Loucy (cell line): Measurements from ENCODE around the gene CIART.

ENCODE experiments used
- H2AFZ ChIP-seq: fragments of 200-600 bp; sonication (generic); 2 replicates; pipeline ENCODE4 v1.6.0; 2016; ENCODE audit warnings: antibody characterized with exemption, mild to moderate bottlenecking, low read length, moderate library complexity
- H3F3A ChIP-seq: fragments of 200-600 bp; 2 replicates; pipeline ENCODE4 v1.6.0; 2016; ENCODE audit warnings: antibody characterized with exemption, low read depth, mild to moderate bottlenecking
- H3K27me3 ChIP-seq: fragments of 200-600 bp; sonication (generic); 2 replicates; pipeline ENCODE4 v1.6.1; 2014; ENCODE audit warnings: low read length, mild to moderate bottlenecking; ENCODE audit not compliant: insufficient read depth, poor library complexity, severe bottlenecking
- H3K36me3 ChIP-seq: fragments of 200-600 bp; sonication (generic); 2 replicates; pipeline ENCODE4 v1.6.1; 2016; ENCODE audit warnings: low read length; ENCODE audit not compliant: insufficient read depth
- H3K4me1 ChIP-seq: fragments of 200-600 bp; sonication (generic); 2 replicates; pipeline ENCODE4 v1.5.1; 2014; ENCODE audit warnings: low read length, mild to moderate bottlenecking; ENCODE audit not compliant: insufficient read depth, poor library complexity, severe bottlenecking
- H3K4me2 ChIP-seq: fragments of 200-600 bp; sonication (generic); 2 replicates; pipeline ENCODE4 v1.6.0; 2014; ENCODE audit warnings: antibody characterized with exemption, low read length, low read depth, mild to moderate bottlenecking; ENCODE audit not compliant: poor library complexity, severe bottlenecking
- H3K4me3 ChIP-seq: fragments of 200-600 bp; sonication (generic); 2 replicates; pipeline ENCODE4 v1.5.1; 2014; ENCODE audit warnings: low read length, mild to moderate bottlenecking, mixed read lengths; ENCODE audit not compliant: poor library complexity, severe bottlenecking
- H3K79me2 ChIP-seq: fragments of 200-600 bp; sonication (generic); 2 replicates; pipeline ENCODE4 v1.6.1; 2014; ENCODE audit warnings: low read length; ENCODE audit not compliant: insufficient read depth
- H3K9ac ChIP-seq: fragments of 200-600 bp; sonication (generic); 2 replicates; pipeline ENCODE4 v1.6.0; 2014; ENCODE audit warnings: mild to moderate bottlenecking, low read depth, low read length, moderate library complexity; ENCODE audit not compliant: poor library complexity, severe bottlenecking
- H3K9me2 ChIP-seq: fragments of 200-600 bp; sonication (generic); replicated peaks from 2 replicates; pipeline ENCODE4 v1.6.1; 2016; ENCODE audit warnings: low read depth, low read length, mixed read lengths
- H3K9me3 ChIP-seq: fragments of 200-600 bp; sonication (generic); 2 replicates; pipeline ENCODE4 v1.6.1; 2014; ENCODE audit warnings: mild to moderate bottlenecking, antibody characterized with exemption, low read length, low read depth; ENCODE audit not compliant: insufficient read depth
- H4K20me1 ChIP-seq: fragments of 200-600 bp; sonication (generic); 2 replicates; pipeline ENCODE4 v1.6.0; 2014; ENCODE audit warnings: antibody characterized with exemption, low read length, mild to moderate bottlenecking; ENCODE audit not compliant: insufficient read depth, poor library complexity, severe bottlenecking
- EZH2phosphoT487 ChIP-seq: fragments of 200-600 bp; IDR thresholded peaks from 2 replicates; pipeline ENCODE4 v1.6.1; 2018; ENCODE audit warnings: antibody characterized with exemption, mild to moderate bottlenecking, moderate library complexity, borderline replicate concordance
- TF ChIP-seq, protein P1 (sequence below): fragments of 200-600 bp; sonication (generic); conservative IDR thresholded peaks from 2 replicates; pipeline ENCODE4 v1.5.1; 2014; ENCODE audit warnings: mild to moderate bottlenecking, antibody characterized with exemption, low read length

CIART gene

DNA sequence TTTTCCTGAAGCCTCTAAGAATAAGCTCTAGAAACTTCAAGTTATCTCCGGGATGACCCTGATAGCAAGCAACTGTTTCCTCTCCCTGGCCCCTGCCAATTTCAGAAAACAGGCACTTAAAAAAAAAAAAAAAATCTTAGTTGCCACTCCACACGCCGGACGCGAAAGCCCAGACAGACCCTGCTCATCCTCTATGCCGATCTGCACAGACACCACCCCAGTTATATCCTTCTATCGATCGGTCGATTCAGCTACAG is 48.1 kb upstream of the CIART start:
- H3K36me3 ChIP-seq: peaks cover 8% of the 10 kb centered on the region
- peak overlapping the region; percentile 100 for H3K9ac ChIP-seq
- H3F3A ChIP-seq: peaks cover 6% of the 10 kb centered on the region
- H3K4me1 ChIP-seq: peaks cover 27% of the 10 kb centered on the region
- peaks cover 10% of the 10 kb centered on the region for H3K27me3 ChIP-seq
- peak overlapping the region; percentile 93 for H3K4me2 ChIP-seq
- H3K9me3 ChIP-seq: no peaks in the 10 kb centered on the region
- no peak overlapping the region for H2AFZ ChIP-seq
- peaks cover 68% of the 10 kb centered on the region for H3K79me2 ChIP-seq
- no peak for TF ChIP-seq EZH2phosphoT487
- TF ChIP-seq, protein P1, sequence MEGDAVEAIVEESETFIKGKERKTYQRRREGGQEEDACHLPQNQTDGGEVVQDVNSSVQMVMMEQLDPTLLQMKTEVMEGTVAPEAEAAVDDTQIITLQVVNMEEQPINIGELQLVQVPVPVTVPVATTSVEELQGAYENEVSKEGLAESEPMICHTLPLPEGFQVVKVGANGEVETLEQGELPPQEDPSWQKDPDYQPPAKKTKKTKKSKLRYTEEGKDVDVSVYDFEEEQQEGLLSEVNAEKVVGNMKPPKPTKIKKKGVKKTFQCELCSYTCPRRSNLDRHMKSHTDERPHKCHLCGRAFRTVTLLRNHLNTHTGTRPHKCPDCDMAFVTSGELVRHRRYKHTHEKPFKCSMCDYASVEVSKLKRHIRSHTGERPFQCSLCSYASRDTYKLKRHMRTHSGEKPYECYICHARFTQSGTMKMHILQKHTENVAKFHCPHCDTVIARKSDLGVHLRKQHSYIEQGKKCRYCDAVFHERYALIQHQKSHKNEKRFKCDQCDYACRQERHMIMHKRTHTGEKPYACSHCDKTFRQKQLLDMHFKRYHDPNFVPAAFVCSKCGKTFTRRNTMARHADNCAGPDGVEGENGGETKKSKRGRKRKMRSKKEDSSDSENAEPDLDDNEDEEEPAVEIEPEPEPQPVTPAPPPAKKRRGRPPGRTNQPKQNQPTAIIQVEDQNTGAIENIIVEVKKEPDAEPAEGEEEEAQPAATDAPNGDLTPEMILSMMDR: no peak
- peak overlapping the region; percentile 100 for H3K4me3 ChIP-seq
- peaks cover 17% of the 10 kb centered on the region for H4K20me1 ChIP-seq
- no peaks in the 10 kb centered on the region for H3K9me2 ChIP-seq

GRCh38 chr1:150234566-150235293 is 47.6 kb upstream of the CIART start:
- TF ChIP-seq, protein P1: no peak
- no peak for TF ChIP-seq EZH2phosphoT487
- no peak overlapping the region for H2AFZ ChIP-seq
- H3K9me2 ChIP-seq: no peaks in the 10 kb centered on the region
- H3K79me2 ChIP-seq: peaks cover 63% of the 10 kb centered on the region
- H4K20me1 ChIP-seq: peaks cover 17% of the 10 kb centered on the region
- H3F3A ChIP-seq: peaks cover 6% of the 10 kb centered on the region
- H3K9me3 ChIP-seq: no peaks in the 10 kb centered on the region
- peak overlapping the region; percentile 100 for H3K9ac ChIP-seq
- H3K4me3 ChIP-seq: peak overlapping the region; percentile 100
- peak overlapping the region; percentile 93 for H3K4me2 ChIP-seq
- peaks cover 8% of the 10 kb centered on the region; the same call in 1 of the 2 replicates for H3K36me3 ChIP-seq
- H3K27me3 ChIP-seq: peaks cover 10% of the 10 kb centered on the region
- H3K4me1 ChIP-seq: peaks cover 27% of the 10 kb centered on the region

DNA sequence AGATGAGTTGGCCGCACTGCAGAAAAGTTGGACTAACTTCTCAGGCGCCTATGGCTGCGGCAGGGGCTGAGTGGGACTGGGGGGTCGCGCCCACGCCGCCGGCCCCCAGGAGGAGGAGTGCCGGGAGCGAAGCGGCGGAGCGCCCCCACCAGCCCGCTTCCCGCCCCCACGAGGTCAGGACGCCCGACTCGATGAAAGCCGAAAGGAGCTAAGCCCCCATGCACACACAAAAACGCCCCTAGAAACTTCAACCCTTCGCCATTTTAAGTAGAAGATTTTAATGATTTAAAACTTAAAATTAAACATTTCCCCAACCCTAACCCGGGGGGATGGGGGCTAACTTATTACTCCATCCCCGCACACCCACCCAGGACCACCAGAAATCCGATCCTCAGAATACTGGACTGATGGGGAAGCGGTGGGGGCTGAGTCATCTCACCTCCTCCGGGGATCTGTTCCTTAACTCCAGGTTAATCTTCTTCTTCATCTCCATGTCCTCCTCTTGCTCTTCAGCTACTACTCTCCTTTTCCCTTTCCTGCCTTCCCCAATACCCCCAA is 47.0 kb upstream of the CIART start:
- peaks cover 5% of the 10 kb centered on the region; the same call in 1 of the 2 replicates for H3K36me3 ChIP-seq
- peaks cover 27% of the 10 kb centered on the region for H3K4me1 ChIP-seq
- TF ChIP-seq, protein P1: no peak
- no peak for TF ChIP-seq EZH2phosphoT487
- peaks cover 17% of the 10 kb centered on the region for H4K20me1 ChIP-seq
- peaks cover 56% of the 10 kb centered on the region for H3K79me2 ChIP-seq
- H3K4me2 ChIP-seq: peak overlapping the region; percentile 93
- no peaks in the 10 kb centered on the region for H3K9me2 ChIP-seq
- H3K9me3 ChIP-seq: no peaks in the 10 kb centered on the region
- H3K9ac ChIP-seq: peak overlapping the region; percentile 100
- no peak overlapping the region for H2AFZ ChIP-seq
- peaks cover 6% of the 10 kb centered on the region for H3F3A ChIP-seq
- H3K4me3 ChIP-seq: peak overlapping the region; percentile 100
- peaks cover 10% of the 10 kb centered on the region for H3K27me3 ChIP-seq
